Activated T-helper 17 cell treated with anti-CD3 and anti-CD28 coated beads, Interleukin-2, amount 50 U/mL, for 72 hours (primary cell): ENCODE measurements around the gene PCED1B. TPM values are rescaled to one million over a fixed set of nuclear protein-coding genes. Genes with fewer than 3 reads are reported as not detected.
"Not testable (repeated sequence)": the region's sequence is repeated elsewhere in the genome, so short reads cannot be mapped to it uniquely, and the experiment has no call there.

ENCODE experiments used
- ATAC-seq: fragments of 150-1000 bp; cut with Tn5 transposase; replicated peaks from 2 replicates; pipeline ENCODE4 v1.10.0; 2021; ENCODE audit warnings: mild to moderate bottlenecking, moderate library complexity
- H3K27ac Mint-ChIP-seq: one replicate; pipeline ENCODE4 v1.8.0; 2022; ENCODE audit warnings: mixed read lengths
- H3K27me3 Mint-ChIP-seq: one replicate; pipeline ENCODE4 v1.8.0; 2022; ENCODE audit warnings: mixed read lengths
- H3K36me3 Mint-ChIP-seq: one replicate; pipeline ENCODE4 v1.8.0; 2022; ENCODE audit warnings: low read depth, mild to moderate bottlenecking, mixed read lengths
- H3K4me1 Mint-ChIP-seq: one replicate; pipeline ENCODE4 v1.8.0; 2022; ENCODE audit warnings: mixed read lengths
- H3K4me3 Mint-ChIP-seq: one replicate; pipeline ENCODE4 v1.8.0; 2022; ENCODE audit warnings: mild to moderate bottlenecking, mixed read lengths
- H3K9me3 Mint-ChIP-seq: one replicate; pipeline ENCODE4 v1.8.0; 2022; ENCODE audit warnings: mixed read lengths
- total RNA-seq, 2 donors: library from RNA; stranded (reverse); gene quantifications; one replicate each; pipeline ENCODE4 v1.2.3, GENCODE V29; 2022

Gene PCED1B
- total RNA-seq, 2 donors from 2014 or later, result 31.0 to 107 TPM

- Mint-ChIP-seq H3K36me3 (peaks cover 60% of the 10 kb centered on the region), H3K27me3 (no peaks in the 10 kb centered on the region), H3K27ac (no peak overlapping the region), H3K4me1 (peaks cover 56% of the 10 kb centered on the region), H3K4me3 (no peak overlapping the region), H3K9me3 (no peaks in the 10 kb centered on the region)
- ATAC-seq, result no peak
Measured at GRCh38 chr12:47202176-47202575, 122.8 kb downstream of the PCED1B start.

- Mint-ChIP-seq H3K4me3 (peak overlapping the region; percentile 88), H3K4me1 (peaks cover 56% of the 10 kb centered on the region), H3K27ac (peak overlapping the region; percentile 96), H3K9me3 (no peaks in the 10 kb centered on the region), H3K27me3 (no peaks in the 10 kb centered on the region), H3K36me3 (peaks cover 77% of the 10 kb centered on the region)
- peak; percentile 13 for ATAC-seq
Measured at GRCh38 chr12:47205532-47206449, 126.4 kb downstream of the PCED1B start.

GRCh38 chr12:47206450-47207339, 127.3 kb downstream of the PCED1B start:
- H3K4me3 Mint-ChIP-seq, result peak overlapping the region; percentile 88
- ATAC-seq, result peak; percentile 65
- no peaks in the 10 kb centered on the region for H3K27me3 Mint-ChIP-seq
- peak overlapping the region; percentile 96 for H3K27ac Mint-ChIP-seq
- peaks cover 80% of the 10 kb centered on the region for H3K36me3 Mint-ChIP-seq
- H3K9me3 Mint-ChIP-seq, result no peaks in the 10 kb centered on the region
- peaks cover 51% of the 10 kb centered on the region for H3K4me1 Mint-ChIP-seq

- ATAC-seq, result peak; percentile 55
- Mint-ChIP-seq H3K36me3 (peaks cover 87% of the 10 kb centered on the region), H3K27me3 (no peaks in the 10 kb centered on the region), H3K4me3 (peak overlapping the region; percentile 88), H3K4me1 (peaks cover 56% of the 10 kb centered on the region), H3K27ac (peak overlapping the region; percentile 96), H3K9me3 (no peaks in the 10 kb centered on the region)
Measured at GRCh38 chr12:47207340-47207717, 127.9 kb downstream of the PCED1B start.

- Mint-ChIP-seq H3K27me3 (no peaks in the 10 kb centered on the region), H3K27ac (peak overlapping the region; percentile 96), H3K9me3 (no peaks in the 10 kb centered on the region), H3K36me3 (peaks cover 92% of the 10 kb centered on the region), H3K4me3 (peak overlapping the region; percentile 88), H3K4me1 (peaks cover 56% of the 10 kb centered on the region)
- ATAC-seq, result no peak
Measured at GRCh38 chr12:47207829-47208248, 128.4 kb downstream of the PCED1B start.

GRCh38 chr12:47209014-47209413, 129.6 kb downstream of the PCED1B start:
- Mint-ChIP-seq H3K4me1 (peaks cover 51% of the 10 kb centered on the region), H3K36me3 (peaks cover 100% of the 10 kb centered on the region), H3K9me3 (no peaks in the 10 kb centered on the region), H3K27me3 (no peaks in the 10 kb centered on the region), H3K27ac (peak overlapping the region; percentile 96), H3K4me3 (peak overlapping the region; percentile 88)
- no peak for ATAC-seq

GRCh38 chr12:47210776-47211175, 131.4 kb downstream of the PCED1B start:
- no peaks in the 10 kb centered on the region for H3K9me3 Mint-ChIP-seq

GRCh38 chr12:47212701-47213039, 133.2 kb downstream of the PCED1B start:
- H3K9me3 Mint-ChIP-seq, result no peaks in the 10 kb centered on the region
- ATAC-seq, result no peak
- peaks cover 100% of the 10 kb centered on the region for H3K36me3 Mint-ChIP-seq
- H3K4me1 Mint-ChIP-seq, result peaks cover 19% of the 10 kb centered on the region
- no peaks in the 10 kb centered on the region for H3K27me3 Mint-ChIP-seq
- H3K27ac Mint-ChIP-seq, result peak overlapping the region; percentile 96
- H3K4me3 Mint-ChIP-seq, result peak overlapping the region; percentile 88

More at GRCh38 chr12:47210776-47211175, 131.4 kb downstream of the PCED1B start:
- H3K4me1 Mint-ChIP-seq, result peaks cover 34% of the 10 kb centered on the region
- H3K4me3 Mint-ChIP-seq, result peak overlapping the region; percentile 88
- H3K27ac Mint-ChIP-seq, result peak overlapping the region; percentile 96
- no peaks in the 10 kb centered on the region for H3K27me3 Mint-ChIP-seq
- no peak for ATAC-seq
- H3K36me3 Mint-ChIP-seq, result peaks cover 100% of the 10 kb centered on the region

GRCh38 chr12:47213396-47213795, 134.0 kb downstream of the PCED1B start:
- Mint-ChIP-seq H3K27me3 (no peaks in the 10 kb centered on the region), H3K9me3 (no peaks in the 10 kb centered on the region), H3K27ac (peak overlapping the region; percentile 96), H3K4me1 (peaks cover 15% of the 10 kb centered on the region), H3K36me3 (peaks cover 100% of the 10 kb centered on the region), H3K4me3 (peak overlapping the region; percentile 88)
- no peak for ATAC-seq

- H3K4me3 Mint-ChIP-seq, result peak overlapping the region; percentile 88
- ATAC-seq, result no peak
- peaks cover 100% of the 10 kb centered on the region for H3K36me3 Mint-ChIP-seq
- peaks cover 12% of the 10 kb centered on the region for H3K4me1 Mint-ChIP-seq
- H3K27me3 Mint-ChIP-seq, result no peaks in the 10 kb centered on the region
- peak overlapping the region; percentile 96 for H3K27ac Mint-ChIP-seq
- no peaks in the 10 kb centered on the region for H3K9me3 Mint-ChIP-seq
Measured at GRCh38 chr12:47214001-47214619, 134.7 kb downstream of the PCED1B start.

- Mint-ChIP-seq H3K27ac (peak overlapping the region; percentile 96), H3K4me1 (peaks cover 8% of the 10 kb centered on the region), H3K9me3 (no peaks in the 10 kb centered on the region), H3K27me3 (no peaks in the 10 kb centered on the region), H3K4me3 (peak overlapping the region; percentile 88), H3K36me3 (peaks cover 100% of the 10 kb centered on the region)
- ATAC-seq, result peak; percentile 18
Measured at GRCh38 chr12:47214771-47215170, 135.3 kb downstream of the PCED1B start.

GRCh38 chr12:47216150-47216677, 136.8 kb downstream of the PCED1B start:
- Mint-ChIP-seq H3K27me3 (no peaks in the 10 kb centered on the region), H3K27ac (peak overlapping the region; percentile 96), H3K4me3 (peak overlapping the region; percentile 88), H3K4me1 (peaks cover 11% of the 10 kb centered on the region), H3K9me3 (no peaks in the 10 kb centered on the region), H3K36me3 (peaks cover 100% of the 10 kb centered on the region)
- ATAC-seq, result peak; percentile 51

GRCh38 chr12:47217595-47217869, 138.1 kb downstream of the PCED1B start:
- Mint-ChIP-seq H3K4me3 (peak overlapping the region; percentile 88), H3K27ac (peak overlapping the region; percentile 96), H3K36me3 (peaks cover 100% of the 10 kb centered on the region)
- not testable (repeated sequence) for H3K4me1 Mint-ChIP-seq, ATAC-seq, H3K27me3 Mint-ChIP-seq, H3K9me3 Mint-ChIP-seq

GRCh38 chr12:47218191-47218654, 138.8 kb downstream of the PCED1B start:
- Mint-ChIP-seq H3K4me1 (peaks cover 17% of the 10 kb centered on the region), H3K27me3 (no peaks in the 10 kb centered on the region), H3K4me3 (peak overlapping the region; percentile 88), H3K9me3 (no peaks in the 10 kb centered on the region), H3K27ac (peak overlapping the region; percentile 96), H3K36me3 (peaks cover 100% of the 10 kb centered on the region)
- peak; percentile 39 for ATAC-seq
